NCI-H146 (cell line): ENCODE results near the gene EPHX1.
"Not testable (repeated sequence)": the region's sequence is repeated elsewhere in the genome, so short reads cannot be mapped to it uniquely, and the experiment has no call there.

Source experiments
- DNase-seq: peaks from one replicate; lab custom pipeline; 2025; lab: John Stamatoyannopoulos, UW

Gene EPHX1

DNA sequence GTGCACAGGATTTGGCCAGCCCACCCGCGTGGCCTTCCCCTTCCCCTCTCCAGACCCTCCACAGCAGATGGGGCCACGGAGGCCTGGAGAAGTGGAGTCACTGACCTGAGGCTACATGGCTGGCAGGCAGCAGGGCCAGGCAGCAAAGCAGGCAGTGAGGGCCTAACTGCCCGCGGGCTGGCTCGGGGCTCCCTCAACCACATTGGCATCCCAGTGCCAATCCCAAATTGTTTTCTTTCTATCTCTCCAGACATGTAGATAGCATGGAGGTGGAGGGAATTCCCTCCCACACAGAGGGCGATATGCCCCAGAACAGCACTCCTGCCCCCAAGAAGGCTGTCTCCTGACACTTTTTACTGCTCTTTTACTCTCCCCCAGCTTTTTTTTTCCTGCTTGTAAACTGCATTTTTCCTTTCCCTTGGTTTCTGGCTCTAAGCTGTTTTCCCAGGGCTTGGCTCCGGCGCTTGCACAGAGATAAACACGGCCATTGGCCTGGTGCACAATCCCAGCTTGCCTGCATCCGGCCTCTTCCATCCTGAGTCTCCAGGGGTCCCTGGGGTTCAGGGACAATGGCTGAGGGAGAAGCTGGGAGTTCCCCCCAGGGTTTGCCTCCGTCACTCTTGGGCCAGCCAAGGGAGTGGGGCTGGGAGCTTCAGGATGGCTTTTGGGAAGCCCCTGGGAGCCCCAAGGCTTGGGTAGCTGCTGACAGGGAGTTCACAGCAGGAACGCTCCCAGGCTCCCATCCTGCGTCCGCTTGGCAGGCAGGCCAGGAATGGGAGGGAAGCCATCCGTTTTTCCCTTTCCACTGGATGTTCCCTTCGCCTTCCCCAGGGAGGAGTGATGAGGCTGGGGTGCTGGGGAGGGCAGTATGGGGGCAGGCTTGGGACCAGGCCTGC lies 7.0 kb downstream of the EPHX1 start:
- DNase-seq = no peak

DNA sequence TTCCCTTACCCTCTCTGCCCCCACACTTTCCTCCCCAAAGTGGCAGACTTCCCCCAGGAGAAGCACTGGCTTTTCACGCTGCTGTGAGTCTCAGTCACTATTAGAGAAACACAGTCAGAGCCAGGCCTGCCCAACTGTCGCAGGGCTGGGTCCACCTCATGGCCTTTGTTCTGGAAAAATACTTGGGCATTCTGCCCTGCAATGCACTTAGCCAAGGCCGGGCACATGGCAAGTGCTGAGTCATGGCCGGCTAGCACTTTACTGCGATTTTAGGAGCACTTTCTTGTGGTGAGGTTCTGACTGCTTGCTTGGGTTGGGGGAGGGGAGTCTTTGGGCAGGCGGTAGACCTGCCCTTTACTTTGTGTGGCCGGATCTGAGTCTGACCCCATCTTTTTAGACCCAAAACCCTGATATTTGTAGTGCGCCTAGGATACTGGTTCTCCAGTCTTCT lies 7.7 kb downstream of the EPHX1 start:
- no peak for DNase-seq

DNA sequence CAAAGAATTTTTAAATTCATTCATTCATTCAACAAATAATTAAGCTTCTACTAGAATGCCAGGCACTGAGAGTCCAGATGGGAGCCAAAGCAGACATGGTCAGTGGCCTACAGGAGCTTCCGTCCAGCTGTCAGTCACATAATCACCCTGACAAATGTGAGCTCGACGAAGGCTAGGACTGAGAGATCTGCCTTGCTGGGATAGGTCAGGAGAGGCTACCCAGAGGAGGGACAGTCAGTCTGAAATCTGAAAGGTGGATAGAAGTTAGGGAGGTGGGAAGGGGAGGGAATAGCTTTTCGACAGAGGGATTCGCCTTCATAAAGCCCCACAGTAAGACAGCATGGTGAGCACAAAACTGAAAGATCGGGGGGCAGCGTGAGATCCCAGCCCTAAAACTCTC lies 8.3 kb downstream of the EPHX1 start:
- no peak for DNase-seq

DNA sequence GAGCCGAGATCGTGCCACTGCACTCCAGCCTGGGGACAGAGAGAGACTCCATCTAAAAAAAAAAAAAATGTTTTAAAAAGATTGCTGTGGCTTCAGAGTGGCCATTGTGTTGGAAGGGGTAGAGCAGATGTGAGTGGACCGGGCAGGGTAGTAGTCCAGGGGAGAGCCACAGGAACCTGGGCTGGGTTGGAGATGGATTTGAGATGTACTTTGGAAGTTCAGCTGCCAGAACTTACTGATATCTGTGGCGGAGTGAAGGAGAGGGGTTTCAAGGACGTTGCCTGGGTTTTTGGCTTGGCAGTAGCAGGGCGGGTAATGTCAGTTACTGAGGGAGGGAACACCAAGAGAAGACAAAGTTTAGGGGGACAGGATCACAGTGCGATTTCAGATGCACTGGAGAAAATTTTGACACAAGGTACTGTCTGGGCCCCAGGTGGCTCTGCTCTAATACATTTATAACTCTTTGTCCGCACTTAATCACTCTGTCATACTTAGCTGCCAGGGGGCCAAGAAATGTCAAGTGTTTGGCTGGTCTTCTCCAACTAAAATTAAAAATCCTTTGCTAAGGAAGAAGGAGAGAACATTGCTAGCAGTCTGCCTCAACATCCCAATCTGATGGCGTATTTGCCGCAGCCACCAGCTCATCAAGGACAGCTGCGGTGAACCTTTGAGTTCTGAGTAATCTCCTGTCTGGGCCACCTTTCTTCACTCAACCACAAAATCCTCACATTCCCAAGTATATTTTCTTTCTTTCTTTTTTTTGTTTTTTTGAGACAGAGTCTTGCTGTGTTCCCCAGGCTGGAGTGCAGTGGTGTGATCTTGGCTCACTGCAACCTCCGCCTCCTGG lies 9.6 kb downstream of the EPHX1 start:
- DNase-seq = no peak

DNA sequence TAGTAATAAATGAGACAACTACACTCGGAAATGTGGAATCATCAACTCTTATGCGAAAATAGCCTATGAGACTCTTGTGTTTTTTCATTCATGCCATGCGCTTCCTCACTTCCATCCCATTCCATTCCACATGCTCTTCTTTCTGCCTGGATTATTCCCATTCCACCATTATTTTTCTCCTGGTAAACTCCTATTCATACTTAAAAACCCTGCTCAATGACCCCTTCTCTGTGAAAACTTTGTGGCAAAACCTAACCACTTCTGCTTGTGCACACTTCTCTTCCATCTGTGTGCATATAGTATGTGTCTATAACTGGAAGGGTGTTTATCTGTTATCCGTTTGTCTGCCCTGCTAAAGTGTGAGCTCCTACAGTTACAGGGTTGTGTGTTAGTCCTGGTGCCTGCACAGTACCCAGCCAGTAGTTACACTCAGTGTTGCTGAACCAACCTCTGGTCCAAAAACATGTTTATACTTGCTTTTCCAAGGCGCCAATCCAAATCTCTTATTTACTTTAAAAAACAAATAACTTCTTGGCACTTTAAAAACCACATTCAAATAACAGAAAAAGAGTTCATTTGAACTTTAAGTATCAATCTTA lies 10.7 kb downstream of the EPHX1 start:
- no peak for DNase-seq

DNA sequence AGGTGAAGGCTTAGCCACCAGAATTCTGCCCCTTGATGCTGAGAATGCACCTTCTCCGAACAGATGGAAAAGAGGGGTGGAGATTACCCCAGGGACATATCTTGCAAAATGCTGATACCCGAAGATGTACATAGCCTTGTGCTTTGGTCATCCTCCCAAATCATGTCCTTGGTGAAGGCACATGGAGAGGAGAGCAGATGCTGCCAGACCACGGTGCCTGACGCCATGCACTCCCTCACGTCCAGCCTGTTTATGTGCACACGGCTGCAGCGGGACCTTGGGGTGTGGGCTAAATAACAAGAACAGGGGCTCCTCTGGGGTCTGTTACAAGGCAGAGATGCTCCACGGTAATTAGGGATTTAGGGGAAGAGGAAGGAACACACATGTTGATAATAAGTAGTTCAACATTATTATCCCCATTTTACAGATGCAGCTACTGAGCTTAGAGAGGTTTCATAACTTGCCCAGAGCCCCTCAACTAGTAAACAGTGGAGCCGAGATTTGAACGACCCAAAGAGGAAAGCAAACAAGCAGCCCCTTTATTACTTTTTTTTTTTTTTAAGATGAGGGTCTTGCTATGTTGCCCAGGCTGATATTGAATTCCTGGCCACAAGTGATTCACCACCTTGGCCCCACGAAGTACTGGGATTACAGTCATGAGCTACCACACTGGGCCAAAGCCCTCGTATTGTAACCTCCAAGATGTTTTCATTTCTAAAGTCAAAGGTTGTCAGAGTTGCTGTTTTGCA lies 12.9 kb downstream of the EPHX1 start:
- no peak for DNase-seq

DNA sequence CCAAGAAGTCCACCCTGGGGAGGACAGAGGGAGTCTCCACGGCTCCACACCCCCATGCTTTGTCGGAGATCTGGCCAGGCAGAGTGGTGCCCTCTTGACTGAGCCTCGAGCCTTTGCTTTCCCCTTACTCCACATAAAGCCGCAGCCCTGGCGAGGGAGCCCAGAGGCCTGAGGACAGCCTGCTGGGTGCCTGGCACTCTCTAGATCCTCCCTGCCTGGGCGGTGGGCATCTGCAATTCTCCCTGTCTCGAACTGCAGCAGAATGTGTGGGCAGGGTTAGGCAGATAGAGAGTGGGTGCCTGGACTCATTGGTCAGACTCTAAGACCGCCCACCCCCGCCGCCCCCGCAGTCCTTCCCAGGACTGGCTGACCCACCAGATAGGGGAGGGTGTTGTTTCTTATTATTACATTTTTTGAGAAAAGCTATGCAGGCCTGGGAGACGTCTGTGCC lies 13.9 kb downstream of the EPHX1 start:
- peak; percentile 44 for DNase-seq

DNA sequence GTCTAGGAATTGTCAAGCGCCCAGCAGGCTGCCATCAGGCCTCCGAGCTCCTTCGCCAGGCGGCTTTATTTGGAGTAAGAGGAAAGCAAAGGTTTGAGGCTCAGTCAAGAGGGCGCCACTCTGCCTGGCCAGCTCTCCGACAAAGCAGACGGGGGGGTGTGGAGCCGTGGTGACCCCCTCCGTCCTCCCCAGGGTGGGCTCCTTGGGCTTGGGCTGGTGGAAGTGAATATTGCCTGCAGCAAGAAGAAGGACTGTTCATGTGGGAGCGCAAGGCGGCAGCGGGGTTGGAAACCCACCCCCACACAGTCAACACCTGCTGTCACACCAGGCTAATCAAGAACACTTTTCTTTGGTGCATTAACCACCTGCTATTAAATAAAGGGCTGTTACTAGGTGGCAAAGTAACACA lies 14.6 kb downstream of the EPHX1 start:
- DNase-seq = peak; percentile 94

DNA sequence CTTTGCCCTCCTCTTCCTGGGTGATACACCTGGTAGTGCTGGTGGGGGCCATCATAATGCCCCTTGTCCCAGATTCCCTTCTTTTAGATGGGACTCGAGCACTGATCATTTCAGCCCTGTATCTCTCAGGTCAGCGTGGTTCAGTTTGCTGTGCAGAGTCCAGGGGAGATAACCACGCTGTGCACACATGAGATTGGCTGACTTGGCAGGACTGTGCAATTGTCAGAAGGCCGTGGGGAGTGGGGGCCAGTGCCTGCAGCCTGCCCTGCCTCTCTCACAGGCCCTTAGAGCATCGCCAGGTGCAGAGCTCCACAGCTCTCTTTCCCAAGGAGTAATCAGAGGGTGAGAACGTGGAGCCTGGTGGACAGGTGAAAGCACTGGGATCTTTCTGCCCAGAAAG lies 15.2 kb downstream of the EPHX1 start:
- peak; percentile 87 for DNase-seq

DNA sequence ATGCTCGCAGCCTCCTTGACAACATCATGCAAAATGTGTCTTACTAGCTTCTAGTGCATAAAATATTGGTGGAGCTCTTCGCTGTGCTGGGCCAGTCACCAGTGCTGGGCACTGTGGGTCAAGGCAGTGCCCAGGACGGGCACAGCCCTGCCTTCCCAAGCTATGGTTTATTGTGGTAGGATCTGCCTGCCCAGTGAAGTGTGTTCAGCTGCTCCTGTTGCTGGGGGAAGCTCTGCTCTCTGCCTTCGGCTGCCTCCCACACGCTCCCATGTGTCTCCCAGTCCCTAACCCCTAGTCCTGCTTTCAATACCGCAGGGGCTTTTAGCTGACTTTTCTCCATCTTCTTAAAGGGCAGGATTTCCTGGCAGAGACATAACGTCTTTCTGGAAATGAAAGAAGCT lies 15.7 kb downstream of the EPHX1 start:
- DNase-seq = peak; percentile 75

DNA sequence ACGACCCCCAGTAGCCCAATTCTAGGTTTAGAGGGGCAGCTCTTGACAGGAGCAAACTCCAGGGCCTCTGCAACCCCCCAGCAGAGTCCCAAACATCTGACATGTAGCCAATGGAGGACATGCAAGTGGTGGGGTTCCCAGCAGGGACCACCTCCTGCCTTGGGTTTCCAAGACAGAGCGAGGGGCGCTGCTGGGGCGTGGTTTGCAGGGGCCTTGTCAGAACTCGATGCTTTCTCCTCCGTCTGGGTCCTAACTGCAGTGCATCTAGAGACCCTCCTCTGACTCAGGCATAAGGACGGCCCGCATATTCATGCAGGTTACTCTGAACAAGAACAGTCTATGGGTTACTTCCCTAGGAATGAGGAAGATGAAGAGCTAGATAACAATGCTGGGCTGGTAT lies 17.2 kb downstream of the EPHX1 start:
- DNase-seq = no peak

DNA sequence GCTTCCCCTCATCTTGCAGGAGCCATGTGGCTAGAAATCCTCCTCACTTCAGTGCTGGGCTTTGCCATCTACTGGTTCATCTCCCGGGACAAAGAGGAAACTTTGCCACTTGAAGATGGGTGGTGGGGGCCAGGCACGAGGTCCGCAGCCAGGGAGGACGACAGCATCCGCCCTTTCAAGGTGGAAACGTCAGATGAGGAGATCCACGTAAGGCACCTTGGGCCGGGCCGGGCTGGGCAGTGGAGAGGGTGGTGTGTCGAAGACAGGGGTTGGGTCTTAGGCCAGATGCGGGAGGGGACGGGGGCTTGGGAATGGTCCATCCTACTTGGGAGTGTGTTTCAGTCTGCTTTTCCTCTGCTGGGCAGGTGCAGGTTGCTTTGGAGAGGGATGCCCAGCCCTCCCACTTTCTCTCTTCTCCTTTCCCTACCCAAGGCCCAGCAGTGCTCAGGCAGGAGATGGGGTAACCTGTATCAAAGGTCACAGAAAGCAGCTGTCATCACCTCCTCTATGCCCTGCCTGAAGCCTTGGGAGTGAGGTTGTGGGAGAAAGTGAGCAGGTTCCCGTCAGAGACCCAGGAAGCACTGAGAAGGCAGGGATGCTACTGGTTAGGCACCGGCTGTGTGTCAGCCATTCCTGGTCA lies 18.9 kb downstream of the EPHX1 start:
- DNase-seq = no peak

DNA sequence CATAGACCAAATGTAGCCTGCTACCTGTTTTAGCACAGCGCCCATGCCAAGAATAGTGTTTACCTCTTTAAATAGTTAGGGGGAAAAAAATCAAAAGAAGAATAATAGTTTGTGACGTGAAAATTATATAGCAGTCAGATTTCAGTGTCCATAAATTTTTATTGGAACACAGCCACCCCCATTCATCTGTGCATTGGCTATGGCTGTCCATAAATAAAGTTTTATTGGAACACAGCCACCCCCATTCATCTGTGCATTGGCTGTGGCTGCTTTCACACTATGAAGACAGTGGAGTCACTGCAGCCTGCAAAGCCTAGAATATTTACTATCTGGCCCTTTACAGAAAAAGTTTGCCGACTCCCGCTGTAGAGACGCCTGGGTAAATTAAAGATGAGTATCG lies 20.9 kb downstream of the EPHX1 start:
- DNase-seq = no peak

DNA sequence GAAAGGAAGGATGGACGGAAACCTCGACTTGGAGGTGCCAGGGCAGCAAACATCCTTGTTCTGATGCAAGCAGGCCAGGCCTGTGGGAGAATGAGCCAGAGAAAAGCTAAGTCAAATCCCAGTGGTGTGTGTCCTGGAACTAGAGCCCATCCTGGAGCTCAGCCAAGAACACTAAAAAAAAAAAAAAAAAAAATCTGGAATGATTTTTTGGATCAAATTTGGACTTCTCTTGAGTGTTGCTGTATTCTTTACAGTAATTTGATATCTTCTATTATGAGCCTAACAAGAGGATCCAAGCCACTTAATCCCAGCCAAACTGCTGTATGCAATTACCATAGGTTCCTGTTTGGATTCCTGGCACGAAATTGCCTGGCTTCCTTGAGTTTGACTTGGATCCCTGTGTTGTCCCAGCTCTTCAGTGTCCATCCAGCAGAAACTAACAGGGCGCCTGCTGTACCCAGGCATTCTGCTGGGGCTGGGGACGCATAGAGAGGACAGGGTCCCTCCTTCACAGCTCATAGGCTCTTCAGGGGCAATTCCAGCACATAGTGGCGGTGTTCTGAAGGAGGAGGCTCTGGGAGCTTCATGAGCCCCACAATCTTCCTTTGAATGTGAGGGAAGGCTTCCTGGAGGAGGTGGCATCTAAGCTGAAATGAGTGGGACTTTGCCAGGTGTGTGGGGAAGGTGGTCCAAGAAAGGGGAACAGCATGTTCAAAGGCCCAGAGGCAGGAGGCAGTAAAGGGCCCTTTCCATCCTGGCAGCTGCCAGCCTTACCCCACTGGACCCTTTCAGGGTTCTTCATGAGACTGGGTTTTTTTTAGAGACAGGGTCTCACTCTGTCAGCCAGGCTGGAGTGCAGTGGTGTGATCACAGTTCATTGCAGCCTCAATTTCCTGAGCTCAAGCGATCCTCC lies 24.7 kb downstream of the EPHX1 start:
- no peak for DNase-seq

DNA sequence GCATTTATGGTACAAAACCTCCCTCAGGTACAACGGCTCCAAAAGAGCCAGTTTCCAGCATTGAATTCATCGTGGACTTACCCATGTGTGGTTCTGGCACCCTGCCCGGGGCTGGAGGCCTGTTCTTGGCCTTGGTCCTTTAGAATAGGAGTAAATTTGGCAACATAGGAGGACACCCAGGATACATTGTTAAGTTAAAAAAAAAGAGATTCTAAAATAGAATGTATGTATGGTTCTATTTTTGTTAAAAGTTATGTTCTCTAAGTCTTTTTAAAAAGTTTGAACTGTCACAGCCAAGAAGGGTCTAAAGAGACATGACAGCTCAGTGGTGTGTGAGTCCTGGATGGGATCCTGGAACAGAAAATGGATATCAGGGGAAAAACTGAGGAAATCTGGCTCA lies 25.9 kb downstream of the EPHX1 start:
- DNase-seq = no peak

DNA sequence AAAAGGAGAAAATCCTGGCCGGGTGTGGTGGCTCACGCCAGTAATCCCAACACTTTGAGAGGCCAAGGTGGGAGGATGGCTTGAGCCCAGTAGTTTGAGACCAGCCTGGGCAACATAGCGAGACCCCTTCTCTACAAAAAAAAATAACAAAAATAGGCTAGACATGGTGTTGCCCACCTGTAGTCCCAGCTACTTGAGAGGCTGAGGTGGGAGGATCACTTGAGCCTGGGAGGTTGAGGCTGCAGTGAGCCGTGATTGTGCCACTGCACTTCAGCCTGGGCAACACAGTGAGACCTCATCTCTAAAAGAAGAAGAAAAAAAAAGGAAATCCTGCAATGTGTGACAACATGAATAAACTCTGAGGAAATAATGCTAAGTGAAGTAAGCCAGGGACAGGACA lies 26.4 kb downstream of the EPHX1 start:
- DNase-seq = not testable (repeated sequence)

DNA sequence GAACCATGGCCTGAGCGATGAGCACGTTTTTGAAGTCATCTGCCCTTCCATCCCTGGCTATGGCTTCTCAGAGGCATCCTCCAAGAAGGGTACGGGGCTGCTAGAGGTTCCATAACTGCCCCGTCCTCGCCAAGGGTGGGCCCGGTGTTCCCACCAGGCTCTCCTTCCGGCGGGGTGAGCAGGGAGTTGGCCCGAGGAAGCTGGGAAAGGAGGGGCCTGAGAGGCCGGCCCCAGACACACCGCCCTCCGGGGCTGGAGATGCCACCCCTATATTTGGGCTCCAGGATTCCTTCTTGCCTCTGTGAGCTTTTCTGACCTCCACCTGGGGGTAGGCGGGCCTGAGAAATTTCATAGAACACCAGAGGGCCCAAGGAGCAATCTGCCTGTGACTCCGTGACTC lies 28.9 kb downstream of the EPHX1 start:
- no peak for DNase-seq

DNA sequence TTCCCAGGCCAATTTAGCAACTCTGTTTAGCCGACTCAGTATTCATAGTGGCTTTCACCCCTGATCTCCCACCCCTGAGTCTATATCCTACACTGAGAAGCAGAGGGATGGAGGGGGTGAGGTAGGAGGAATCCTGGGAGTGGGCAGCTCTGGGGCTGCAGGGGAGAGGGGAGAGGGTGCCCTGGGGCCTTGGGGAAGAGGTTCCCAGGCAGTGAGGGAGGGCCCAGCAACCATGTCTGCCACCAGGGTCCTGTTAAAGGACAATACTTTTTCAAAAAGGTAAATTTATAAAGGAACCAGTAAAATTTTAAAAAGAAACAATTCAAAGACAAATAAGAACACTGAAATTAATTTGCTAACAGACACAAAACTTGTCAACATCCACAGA lies 30.3 kb downstream of the EPHX1 start:
- DNase-seq = no peak

DNA sequence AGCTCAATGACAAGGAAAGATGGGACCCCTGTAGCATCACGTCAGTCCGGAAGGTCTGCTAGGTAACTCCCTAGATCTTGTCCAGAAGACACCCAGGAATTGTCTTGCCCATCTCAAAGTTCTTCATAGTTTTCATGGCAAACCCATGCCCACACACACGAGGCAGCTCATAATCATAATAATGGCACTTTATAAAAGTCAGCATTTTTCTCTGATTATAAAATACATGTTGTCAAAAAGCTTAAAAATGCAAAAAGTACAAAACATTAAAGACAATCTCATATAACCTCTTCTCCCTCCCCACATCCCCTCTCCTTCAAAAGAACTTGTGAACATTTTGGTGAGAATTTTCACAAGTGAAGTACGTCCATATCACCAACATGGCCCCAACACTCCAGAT lies 30.8 kb downstream of the EPHX1 start:
- DNase-seq = no peak

DNA sequence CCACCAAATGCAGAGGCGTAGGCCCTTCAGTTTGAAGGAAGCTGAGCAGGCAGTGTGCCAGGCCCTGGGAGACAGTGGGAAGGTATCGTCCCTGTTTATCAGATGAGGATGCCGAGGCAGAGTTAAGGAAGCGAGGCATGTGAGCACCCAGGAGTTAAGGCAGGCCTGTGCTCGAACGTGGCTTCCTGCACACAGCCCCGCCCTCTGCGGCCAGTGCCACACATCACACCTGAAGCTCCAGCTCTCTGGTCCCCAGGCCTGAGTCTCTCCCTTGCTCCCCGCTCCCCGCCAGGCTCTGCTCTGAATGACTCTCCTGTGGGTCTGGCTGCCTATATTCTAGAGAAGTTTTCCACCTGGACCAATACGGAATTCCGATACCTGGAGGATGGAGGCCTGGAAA lies 32.1 kb downstream of the EPHX1 start:
- no peak for DNase-seq
